Thoracic aorta (tissue), 2 donors: ENCODE results near the gene LRRC47. TPM values are rescaled to one million over a fixed set of nuclear protein-coding genes. Genes with fewer than 3 reads are reported as not detected.
A peak's percentile ranks its signal among the peaks of the same experiment; 100 is the strongest.

Experiments
- ATAC-seq: fragments of 150-250 bp; one replicate; pipeline ENCODE4 v1.8.0; 2017; ENCODE audit warnings: low read depth; ENCODE audit not compliant: insufficient number of reproducible peaks, low FRiP score
- DNase-seq: peaks from one replicate; pipeline ENCODE4 v3.0.0-alpha.2; 2020; ENCODE audit warnings: low spot score
- H3K27ac ChIP-seq, 2 donors: fragments of 200-600 bp; sonication (generic); 1 replicate in 1 of 2; 2 replicates in 1 of 2; pipeline ENCODE4 v1.5.1; 2016; ENCODE audit warnings: mild to moderate bottlenecking in 2 of 2, moderate library complexity in 2 of 2
- H3K27me3 ChIP-seq: fragments of 200-600 bp; sonication (generic); replicated peaks from 2 replicates; pipeline ENCODE4 v1.6.0; 2016; ENCODE audit warnings: mild to moderate bottlenecking; ENCODE audit not compliant: insufficient read depth
- H3K36me3 ChIP-seq: fragments of 200-600 bp; sonication (generic); one replicate; pipeline ENCODE4 v1.5.1; 2016
- H3K4me1 ChIP-seq, 2 donors: fragments of 200-600 bp; sonication (generic); 1 replicate in 1 of 2; 2 replicates in 1 of 2; pipeline versions ENCODE4 v1.5.1 to v1.6.0; 2016; ENCODE audit warnings: low read depth in 2 of 2, mild to moderate bottlenecking in 1 of 2; ENCODE audit not compliant: control insufficient read depth in 1 of 2
- H3K4me3 ChIP-seq: fragments of 200-600 bp; sonication (generic); 2 replicates; pipeline ENCODE4 v1.5.1; 2016; ENCODE audit warnings: mild to moderate bottlenecking
- H3K9me3 ChIP-seq: fragments of 200-600 bp; sonication (generic); 2 replicates; pipeline ENCODE4 v1.5.1; 2016
- total RNA-seq, 2 donors: library from RNA; depleted of rRNA; stranded (reverse); fragments of >200 nt; gene quantifications; one replicate each; pipeline versions ENCODE4 v1.1.0 to v1.2.3, GENCODE V29; 2016
- TF ChIP-seq, protein P1 (sequence below): fragments of 200-600 bp; sonication (generic); IDR thresholded peaks from one replicate; pipeline ENCODE4 v1.5.1; 2019; ENCODE audit warnings: antibody characterized with exemption

Gene LRRC47
- total RNA-seq, 2 donors from 2014 or later: 36.0 to 38.2 TPM

DNA sequence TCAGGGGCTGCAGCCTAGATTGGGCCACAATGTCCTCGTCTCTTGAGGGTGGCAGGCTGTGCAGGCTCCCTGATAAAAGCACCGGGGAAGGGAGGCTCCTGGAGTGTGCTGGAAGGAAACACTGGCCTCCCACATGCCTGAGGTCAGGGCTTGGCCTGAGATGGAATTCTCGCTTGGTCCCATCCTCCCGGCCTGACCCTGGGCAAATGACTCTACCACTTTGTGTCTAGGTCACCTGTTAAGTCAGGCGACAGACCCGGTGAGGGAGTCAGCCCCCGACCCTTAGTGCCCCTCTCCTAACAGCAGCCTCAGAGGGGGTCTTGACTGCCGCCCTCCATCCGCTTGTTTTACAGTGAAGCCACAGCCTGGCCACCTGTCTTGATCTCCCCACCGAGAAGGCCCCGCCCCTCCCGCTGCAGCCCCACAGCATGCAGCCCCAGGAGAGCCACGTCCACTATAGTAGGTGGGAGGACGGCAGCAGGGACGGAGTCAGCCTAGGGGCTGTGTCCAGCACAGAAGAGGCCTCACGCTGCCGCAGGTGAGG, 21.3 kb downstream of the LRRC47 start:
- ATAC-seq: no peak
- TF ChIP-seq, protein P1, sequence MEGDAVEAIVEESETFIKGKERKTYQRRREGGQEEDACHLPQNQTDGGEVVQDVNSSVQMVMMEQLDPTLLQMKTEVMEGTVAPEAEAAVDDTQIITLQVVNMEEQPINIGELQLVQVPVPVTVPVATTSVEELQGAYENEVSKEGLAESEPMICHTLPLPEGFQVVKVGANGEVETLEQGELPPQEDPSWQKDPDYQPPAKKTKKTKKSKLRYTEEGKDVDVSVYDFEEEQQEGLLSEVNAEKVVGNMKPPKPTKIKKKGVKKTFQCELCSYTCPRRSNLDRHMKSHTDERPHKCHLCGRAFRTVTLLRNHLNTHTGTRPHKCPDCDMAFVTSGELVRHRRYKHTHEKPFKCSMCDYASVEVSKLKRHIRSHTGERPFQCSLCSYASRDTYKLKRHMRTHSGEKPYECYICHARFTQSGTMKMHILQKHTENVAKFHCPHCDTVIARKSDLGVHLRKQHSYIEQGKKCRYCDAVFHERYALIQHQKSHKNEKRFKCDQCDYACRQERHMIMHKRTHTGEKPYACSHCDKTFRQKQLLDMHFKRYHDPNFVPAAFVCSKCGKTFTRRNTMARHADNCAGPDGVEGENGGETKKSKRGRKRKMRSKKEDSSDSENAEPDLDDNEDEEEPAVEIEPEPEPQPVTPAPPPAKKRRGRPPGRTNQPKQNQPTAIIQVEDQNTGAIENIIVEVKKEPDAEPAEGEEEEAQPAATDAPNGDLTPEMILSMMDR: no peak
- H3K27ac ChIP-seq: no peak overlapping the region
- DNase-seq: no peak
- no peak overlapping the region for H3K4me3 ChIP-seq
- H3K27me3 ChIP-seq: no peaks in the 10 kb centered on the region
- H3K4me1 ChIP-seq: peaks cover 6 to 23% of the 10 kb centered on the region in 2 donors
- peaks cover 10% of the 10 kb centered on the region for H3K36me3 ChIP-seq
- H3K9me3 ChIP-seq: no peaks in the 10 kb centered on the region

DNA sequence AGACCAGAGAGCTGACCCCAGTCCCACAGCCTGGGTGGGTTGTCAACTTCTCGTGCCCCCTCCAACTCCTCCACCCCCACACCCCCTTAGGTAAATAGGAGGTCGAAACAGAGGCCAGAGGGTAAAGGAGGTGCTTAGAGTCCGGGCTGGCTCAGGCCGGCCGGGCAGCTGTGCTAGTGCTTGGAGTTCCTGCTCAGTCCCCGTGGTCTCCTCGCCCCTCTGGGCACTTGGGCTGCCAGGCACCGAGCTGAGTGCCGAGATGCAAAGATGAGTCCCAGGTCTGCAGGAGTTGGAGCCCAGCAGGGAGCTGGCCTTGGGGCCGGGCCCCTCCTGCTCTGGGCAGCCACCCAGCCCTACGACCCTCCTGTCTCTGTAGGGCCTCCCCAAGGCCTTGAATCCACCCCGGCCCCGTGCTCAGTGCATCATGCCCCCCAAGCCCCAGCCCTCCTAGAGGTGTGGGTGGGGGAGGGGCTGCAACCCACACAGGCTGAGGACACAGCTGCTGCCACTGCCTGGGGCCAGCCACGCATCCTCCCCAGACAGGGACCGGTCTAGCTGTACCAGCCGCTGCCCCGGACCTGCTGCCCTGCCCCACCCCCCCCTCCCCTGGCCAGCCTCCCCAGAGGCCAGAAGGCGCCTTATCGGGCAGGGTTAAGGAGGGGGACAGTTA, 21.9 kb downstream of the LRRC47 start:
- H3K36me3 ChIP-seq: peaks cover 4% of the 10 kb centered on the region
- peaks cover 6 to 23% of the 10 kb centered on the region in 2 donors for H3K4me1 ChIP-seq
- no peaks in the 10 kb centered on the region for H3K27me3 ChIP-seq
- TF ChIP-seq, protein P1: no peak
- H3K4me3 ChIP-seq: no peak overlapping the region
- no peak overlapping the region for H3K27ac ChIP-seq
- no peaks in the 10 kb centered on the region for H3K9me3 ChIP-seq
- no peak for ATAC-seq
- DNase-seq: no peak

DNA sequence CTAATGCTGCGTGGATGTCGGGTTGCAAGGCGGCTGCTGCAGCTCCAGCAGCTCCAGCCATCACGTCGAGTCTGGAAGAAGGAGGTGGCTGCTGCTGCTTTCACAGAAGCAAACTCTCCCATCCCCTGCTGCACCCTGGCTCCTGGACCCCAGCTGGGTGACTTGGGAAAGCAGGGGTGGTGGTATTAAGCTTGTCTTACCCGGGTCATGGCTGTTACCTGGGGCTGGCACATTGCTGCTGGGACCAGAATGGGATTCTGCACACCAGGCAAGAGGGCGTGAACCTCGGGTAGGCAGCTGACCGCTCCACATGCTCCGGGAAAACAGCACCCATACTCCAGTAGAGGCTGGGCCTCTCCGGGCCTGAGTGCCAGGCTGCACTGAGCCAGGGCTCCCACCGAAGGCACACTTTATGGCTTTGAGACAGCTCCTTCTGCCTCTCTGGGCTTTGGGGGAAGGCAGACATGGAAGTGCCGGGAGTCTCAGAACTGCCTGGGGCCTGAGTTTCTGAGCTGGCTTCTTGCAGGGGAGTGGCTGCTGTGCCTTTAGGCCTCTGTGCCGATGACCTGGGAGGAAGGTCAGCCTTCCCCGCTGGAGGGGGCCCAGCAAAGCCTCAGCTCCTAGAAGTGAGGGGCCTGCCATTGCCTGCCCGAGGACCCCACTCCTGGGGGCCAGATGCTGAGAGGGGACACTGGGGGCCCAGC, 22.6 kb downstream of the LRRC47 start:
- DNase-seq (no peak), ATAC-seq (no peak)
- H3K27me3 ChIP-seq: no peaks in the 10 kb centered on the region
- TF ChIP-seq, protein P1: no peak
- no peaks in the 10 kb centered on the region for H3K9me3 ChIP-seq
- H3K27ac ChIP-seq: peak overlapping the region; percentile 62 to 72
- H3K4me3 ChIP-seq: no peak overlapping the region
- H3K36me3 ChIP-seq: no peaks in the 10 kb centered on the region
- H3K4me1 ChIP-seq: peaks cover 6 to 23% of the 10 kb centered on the region in 2 donors

DNA sequence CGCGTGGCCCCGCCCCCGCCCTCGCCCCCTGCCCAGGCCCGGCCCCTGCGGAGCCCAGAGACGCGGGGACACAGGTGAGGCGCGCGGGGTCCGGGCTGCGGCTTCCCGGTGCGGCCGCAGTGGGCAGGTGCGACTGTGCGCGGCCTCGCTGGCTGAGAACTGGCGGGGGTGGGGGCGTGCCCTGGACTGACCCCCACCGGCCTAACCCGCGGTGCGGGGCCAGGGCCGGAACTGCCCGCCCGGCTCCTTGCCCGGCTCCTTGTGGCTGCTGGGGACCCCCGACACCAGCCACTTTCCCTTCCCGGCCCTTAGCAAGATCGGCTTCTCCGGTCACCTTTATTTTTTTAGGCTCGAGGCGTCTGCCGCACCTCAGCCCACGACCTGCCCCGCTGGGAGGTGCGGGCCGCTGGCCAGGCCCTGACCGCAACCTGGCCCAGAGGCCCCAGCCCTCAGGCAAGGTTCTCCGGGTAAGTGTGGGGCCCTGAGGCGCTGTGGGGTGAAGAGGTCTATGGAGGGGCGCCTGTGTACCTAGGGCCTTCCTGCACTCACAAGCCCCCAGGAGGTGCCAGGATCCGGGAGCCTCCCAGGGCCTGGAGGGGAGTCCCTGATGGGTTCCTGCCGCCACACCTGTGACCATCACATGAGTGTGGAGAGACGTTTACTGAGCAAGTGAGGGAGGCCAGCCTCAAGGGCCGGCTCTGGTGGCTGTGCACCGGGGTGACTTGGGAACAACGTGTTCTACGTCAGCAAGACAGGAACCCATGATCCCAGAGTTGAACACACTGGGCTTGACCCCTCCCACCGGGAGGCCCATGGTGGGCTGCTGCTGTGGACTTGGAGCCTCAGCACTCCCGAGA, 23.4 kb downstream of the LRRC47 start, which contains the start of gene SMIM1:
Gene SMIM1, plus strand, starts transcription at position 35 of the 857 bp plus-strand sequence. CDS start 2,625 bp downstream, outside the sequence.
- ATAC-seq: no peak
- H3K4me1 ChIP-seq: peaks cover 6 to 23% of the 10 kb centered on the region in 2 donors
- H3K4me3 ChIP-seq: peak within 1 kb of the TSS; percentile 90
- H3K27ac ChIP-seq: peak within 1 kb of the TSS; percentile 62 to 72
- H3K9me3 ChIP-seq: no peaks in the 10 kb centered on the region
- TF ChIP-seq, protein P1: no peak
- no peak for DNase-seq
- no peaks in the 10 kb centered on the region for H3K36me3 ChIP-seq
- no peaks in the 10 kb centered on the region for H3K27me3 ChIP-seq
